Measurements from ENCODE around the gene SPATA18. TPM values are rescaled to one million over a fixed set of nuclear protein-coding genes. Genes with fewer than 3 reads are reported as not detected.

The SPATA18 gene
- total and polyA plus RNA-seq, 4 donors = 0.03 to 1.1 (median 0.40) TPM

Other genes starting within 250 kb of the SPATA18 start
- gene DCUN1D4, start 208.2 kb upstream of the SPATA18 start, total RNA-seq = 10 to 100 TPM; 27.7 to 33.9 TPM
- gene DCUN1D4, start 208.2 kb upstream of the SPATA18 start, polyA plus RNA-seq = 10 to 100 TPM; 15.2 to 15.8 TPM
- gene LRRC66, start 30.9 kb upstream of the SPATA18 start, total RNA-seq = under 1 TPM in 1 of 2 donors, not detected in 1; 0.25 TPM
- under 1 TPM in 1 of 2 donors, not detected in 1; 0.05 TPM for gene LRRC66, start 30.9 kb upstream of the SPATA18 start, polyA plus RNA-seq
- 1 to 10 TPM; 2.0 to 5.4 TPM for gene SGCB, start 13.0 kb upstream of the SPATA18 start, total RNA-seq
- gene SGCB, start 13.0 kb upstream of the SPATA18 start, polyA plus RNA-seq = 1 to 10 TPM; 2.1 to 4.6 TPM